Thyroid gland (tissue), 4 donors: ENCODE measurements around the gene TMEM120B. TPM values are rescaled to one million over a fixed set of nuclear protein-coding genes. Genes with fewer than 3 reads are reported as not detected.

Source experiments
- DNase-seq, 2 donors: peaks; one replicate each; pipeline ENCODE4 v3.0.0-alpha.2; 2019
- H3K27ac ChIP-seq, 3 donors: fragments of 200-600 bp; sonication (generic); 1 replicate in 2 of 3; 2 replicates in 1 of 3; pipeline ENCODE4 v1.5.1; 2016 to 2019; ENCODE audit warnings: mild to moderate bottlenecking in 1 of 3, moderate library complexity in 1 of 3
- H3K27me3 ChIP-seq: fragments of 200-600 bp; sonication (generic); one replicate; pipeline ENCODE4 v1.5.1; 2019
- H3K36me3 ChIP-seq, 2 donors: fragments of 200-600 bp; sonication (generic); one replicate each; pipeline ENCODE4 v1.5.1; 2016 to 2019
- H3K4me1 ChIP-seq, 2 donors: fragments of 200-600 bp; sonication (generic); one replicate each; pipeline ENCODE4 v1.5.1; 2017 to 2019
- H3K4me3 ChIP-seq, 3 donors: fragments of 200-600 bp; sonication (generic); replicated peaks in 1 of 3; 1 replicate in 2 of 3; 2 replicates in 1 of 3; pipeline ENCODE4 v1.5.1; 2016; ENCODE audit warnings: mild to moderate bottlenecking in 1 of 3
- H3K9me3 ChIP-seq: fragments of 200-600 bp; sonication (generic); one replicate; pipeline ENCODE4 v1.5.1; 2017
- POLR2A ChIP-seq, 2 donors: fragments of 450-650 bp; IDR thresholded peaks; one replicate each; pipeline ENCODE4 v1.6.1; 2017; ENCODE audit warnings: antibody characterized with exemption in 2 of 2, mild to moderate bottlenecking in 2 of 2, moderate library complexity in 1 of 2
- WGBS, 2 donors: methylation state at CpG; one replicate each; pipeline ENCODE4 v1.1.5; 2017; 5-methylcytosine and 5-hydroxymethylcytosine counted together
- intact Hi-C: fragments of 100-400 bp; cut with DNase I; formaldehyde crosslinking; loops from one replicate; pipeline ENCODE4 v1.15.1; 2023
- total RNA-seq, 4 donors: library from RNA; depleted of rRNA; stranded (reverse); fragments of >200 nt; gene quantifications; one replicate each; pipeline ENCODE4 v1.2.3, GENCODE V29; 2016
- TF ChIP-seq, protein P1 (sequence below), 6 experiments: fragments of 200-600 bp in 3 of 6; fragments of 450-650 bp in 3 of 6; sonication (generic) in 3 of 6; IDR thresholded peaks; one replicate each; pipeline ENCODE4 v1.5.1; 2016 to 2019; ENCODE audit warnings: antibody characterized with exemption in 6 of 6, mild to moderate bottlenecking in 2 of 6, inconsistent platforms in 1 of 6, moderate library complexity in 1 of 6

TMEM120B gene
- total RNA-seq, 4 donors from 2014 or later = 12.5 to 15.4 (median 14.2) TPM

DNA sequence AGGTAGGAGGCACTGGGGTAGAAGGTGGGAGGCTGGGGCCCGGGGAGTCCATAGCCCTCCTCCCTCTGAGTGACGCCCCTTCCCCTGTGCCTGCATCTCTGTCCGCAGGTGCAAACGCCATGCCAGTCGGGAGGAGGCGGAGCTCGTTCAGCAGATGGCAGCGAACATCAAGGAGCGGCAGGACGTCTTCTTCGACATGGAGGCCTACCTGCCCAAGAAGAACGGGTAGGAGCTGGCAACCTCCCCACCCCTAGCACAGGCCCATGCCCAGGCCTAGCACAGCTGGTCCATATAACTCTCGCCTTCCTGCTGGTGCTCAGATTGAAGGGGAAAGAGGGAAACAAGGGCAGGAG is 35.6 kb downstream of the TMEM120B start:
- H3K27me3 ChIP-seq = no peaks in the 10 kb centered on the region
- no peak overlapping the region for H3K4me3 ChIP-seq
- H3K27ac ChIP-seq = no peak overlapping the region
- intact Hi-C loops = no loop called here
- H3K4me1 ChIP-seq = peaks cover 5 to 9% of the 10 kb centered on the region in 2 donors
- DNase-seq = no peak
- H3K9me3 ChIP-seq = no peaks in the 10 kb centered on the region
- no peaks in the 10 kb centered on the region for H3K36me3 ChIP-seq
- TF ChIP-seq POLR2A (IDR thresholded peaks at IDR 0.05) = no peak
- TF ChIP-seq, protein P1, sequence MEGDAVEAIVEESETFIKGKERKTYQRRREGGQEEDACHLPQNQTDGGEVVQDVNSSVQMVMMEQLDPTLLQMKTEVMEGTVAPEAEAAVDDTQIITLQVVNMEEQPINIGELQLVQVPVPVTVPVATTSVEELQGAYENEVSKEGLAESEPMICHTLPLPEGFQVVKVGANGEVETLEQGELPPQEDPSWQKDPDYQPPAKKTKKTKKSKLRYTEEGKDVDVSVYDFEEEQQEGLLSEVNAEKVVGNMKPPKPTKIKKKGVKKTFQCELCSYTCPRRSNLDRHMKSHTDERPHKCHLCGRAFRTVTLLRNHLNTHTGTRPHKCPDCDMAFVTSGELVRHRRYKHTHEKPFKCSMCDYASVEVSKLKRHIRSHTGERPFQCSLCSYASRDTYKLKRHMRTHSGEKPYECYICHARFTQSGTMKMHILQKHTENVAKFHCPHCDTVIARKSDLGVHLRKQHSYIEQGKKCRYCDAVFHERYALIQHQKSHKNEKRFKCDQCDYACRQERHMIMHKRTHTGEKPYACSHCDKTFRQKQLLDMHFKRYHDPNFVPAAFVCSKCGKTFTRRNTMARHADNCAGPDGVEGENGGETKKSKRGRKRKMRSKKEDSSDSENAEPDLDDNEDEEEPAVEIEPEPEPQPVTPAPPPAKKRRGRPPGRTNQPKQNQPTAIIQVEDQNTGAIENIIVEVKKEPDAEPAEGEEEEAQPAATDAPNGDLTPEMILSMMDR (IDR thresholded peaks at IDR 0.05) = no peak
- WGBS, 2 donors = 74 to 79% methylated on average over 13 of the region's 13 CpGs

DNA sequence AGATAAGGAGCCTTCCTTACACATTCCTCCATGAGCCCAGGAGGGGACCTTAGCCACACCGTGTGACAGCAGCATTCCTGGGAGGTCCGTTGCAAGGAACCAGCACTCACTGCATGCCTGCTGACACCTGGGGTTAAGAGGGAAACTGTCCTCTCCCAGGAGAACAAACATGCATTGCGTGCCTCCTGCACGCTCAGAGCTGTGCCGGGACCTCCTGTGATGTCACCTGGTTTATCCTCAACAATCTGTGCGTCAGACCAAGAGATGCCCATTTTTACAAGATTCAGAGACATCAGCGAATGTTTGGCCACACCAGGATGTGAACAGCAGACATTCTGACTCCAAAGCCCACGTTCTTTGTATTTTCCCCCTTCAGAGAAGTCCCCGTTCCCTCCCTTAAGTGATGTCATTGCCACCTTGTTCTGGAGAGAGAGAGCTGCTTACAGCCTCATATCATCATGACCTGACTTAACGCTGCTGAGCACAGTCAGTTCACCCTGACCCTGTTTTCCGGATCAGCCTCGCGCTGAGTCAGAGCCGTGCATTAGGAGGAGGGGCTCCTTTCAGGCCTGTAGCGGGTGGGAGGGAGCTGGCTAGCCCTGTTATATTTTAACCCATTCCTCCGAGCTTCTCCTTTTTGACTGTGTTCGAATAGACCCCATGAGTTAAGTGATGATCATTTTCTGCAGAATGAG is 36.2 kb downstream of the TMEM120B start:
- Histone ChIP-seq H3K36me3 (no peaks in the 10 kb centered on the region), H3K4me3 (no peak overlapping the region), H3K9me3 (no peaks in the 10 kb centered on the region), H3K27ac (no peak overlapping the region), H3K4me1 (peaks cover 10 to 14% of the 10 kb centered on the region in 2 donors), H3K27me3 (no peaks in the 10 kb centered on the region)
- intact Hi-C loops = no loop called here
- TF ChIP-seq, protein P1 (IDR thresholded peaks at IDR 0.05) = no peak
- no peak for TF ChIP-seq POLR2A (IDR thresholded peaks at IDR 0.05)
- DNase-seq = no peak
- 77 to 81% methylated on average over 16 to 17 of the region's 17 CpGs for WGBS, 2 donors

DNA sequence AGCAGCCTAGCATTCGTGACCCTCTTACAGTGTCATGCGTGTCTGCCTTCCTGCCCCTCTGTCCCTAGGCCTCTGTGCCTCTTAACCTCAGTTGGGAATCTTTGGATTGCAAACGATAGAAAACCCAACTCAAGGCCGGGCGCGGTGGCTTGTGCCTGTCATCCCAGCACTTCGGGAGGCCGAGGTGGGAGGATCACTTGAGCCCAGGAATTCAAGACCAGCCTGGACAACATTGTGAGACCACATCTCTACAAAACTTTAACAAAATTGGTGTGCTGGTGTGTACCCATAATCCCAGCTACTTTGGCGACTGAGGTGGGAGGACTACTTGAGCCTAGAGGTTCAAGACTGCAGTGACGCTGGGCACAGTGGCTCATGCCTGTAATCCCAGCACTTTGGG is 36.7 kb downstream of the TMEM120B start:
- no peak overlapping the region for H3K4me3 ChIP-seq
- H3K4me1 ChIP-seq = peaks cover 16 to 17% of the 10 kb centered on the region in 2 donors
- no peak for TF ChIP-seq POLR2A (IDR thresholded peaks at IDR 0.05)
- TF ChIP-seq, protein P1 (IDR thresholded peaks at IDR 0.05) = no peak
- intact Hi-C loops = no loop called here
- no peaks in the 10 kb centered on the region for H3K9me3 ChIP-seq
- WGBS, 2 donors = 91% methylated on average over 10 of the region's 10 CpGs
- H3K36me3 ChIP-seq = no peaks in the 10 kb centered on the region
- H3K27ac ChIP-seq = no peak overlapping the region
- no peak for DNase-seq
- no peaks in the 10 kb centered on the region for H3K27me3 ChIP-seq

DNA sequence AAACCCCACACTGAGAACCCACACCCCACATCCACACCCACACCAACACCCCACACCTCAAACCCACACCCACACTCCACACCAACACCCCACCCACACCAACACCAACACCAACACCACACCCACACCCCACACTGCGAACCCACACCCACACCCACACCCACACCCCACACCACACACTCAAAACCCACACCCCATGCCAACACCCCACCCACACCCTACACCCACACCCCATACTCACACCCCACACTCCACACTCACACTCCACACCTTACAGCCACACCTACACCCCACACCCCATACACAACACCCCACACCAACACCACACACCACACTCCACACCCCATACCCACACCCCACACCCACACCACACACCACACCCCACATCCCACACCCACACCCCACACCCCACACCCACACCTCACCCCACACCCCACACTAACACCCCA is 38.0 kb downstream of the TMEM120B start:
- no peak for DNase-seq

DNA sequence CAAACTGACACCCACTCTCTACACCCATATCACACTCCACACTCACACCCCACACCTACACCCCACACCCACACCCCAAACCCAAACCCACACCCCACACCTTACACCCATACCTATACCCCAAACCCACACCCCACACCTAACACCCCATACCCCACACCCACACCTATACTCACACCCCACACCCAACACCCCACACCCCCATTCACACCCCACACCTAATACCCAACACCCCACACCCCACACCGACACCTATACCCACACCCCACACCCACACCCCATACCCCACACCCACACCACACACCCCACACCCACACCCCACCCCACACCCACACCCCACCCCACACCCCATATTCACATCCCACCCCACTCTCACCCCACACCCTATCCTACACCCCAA is 38.5 kb downstream of the TMEM120B start:
- no peak overlapping the region for H3K4me3 ChIP-seq
- 80 to 100% methylated on average over 1 of the region's 1 CpG for WGBS, 2 donors
- intact Hi-C loops = no loop called here
- H3K27me3 ChIP-seq = no peaks in the 10 kb centered on the region
- H3K36me3 ChIP-seq = no peaks in the 10 kb centered on the region
- no peaks in the 10 kb centered on the region for H3K9me3 ChIP-seq
- H3K27ac ChIP-seq = no peak overlapping the region
- no peak for TF ChIP-seq POLR2A (IDR thresholded peaks at IDR 0.05)
- TF ChIP-seq, protein P1 (IDR thresholded peaks at IDR 0.05) = no peak
- peaks cover 28 to 29% of the 10 kb centered on the region in 2 donors for H3K4me1 ChIP-seq
- DNase-seq = no peak

More for the DNA sequence above, 38.0 kb downstream of the TMEM120B start:
- 0 to 6% methylated on average over 1 of the region's 1 CpG for WGBS, 2 donors
- Histone ChIP-seq H3K27me3 (no peaks in the 10 kb centered on the region), H3K4me3 (no peak overlapping the region), H3K9me3 (no peaks in the 10 kb centered on the region), H3K4me1 (peaks cover 28 to 29% of the 10 kb centered on the region in 2 donors), H3K27ac (no peak overlapping the region), H3K36me3 (no peaks in the 10 kb centered on the region)
- TF ChIP-seq, protein P1 (IDR thresholded peaks at IDR 0.05) = no peak
- no peak for TF ChIP-seq POLR2A (IDR thresholded peaks at IDR 0.05)
- intact Hi-C loops = no loop called here
